ENCODE results near the gene MRTFA.

Gene MRTFA

DNA sequence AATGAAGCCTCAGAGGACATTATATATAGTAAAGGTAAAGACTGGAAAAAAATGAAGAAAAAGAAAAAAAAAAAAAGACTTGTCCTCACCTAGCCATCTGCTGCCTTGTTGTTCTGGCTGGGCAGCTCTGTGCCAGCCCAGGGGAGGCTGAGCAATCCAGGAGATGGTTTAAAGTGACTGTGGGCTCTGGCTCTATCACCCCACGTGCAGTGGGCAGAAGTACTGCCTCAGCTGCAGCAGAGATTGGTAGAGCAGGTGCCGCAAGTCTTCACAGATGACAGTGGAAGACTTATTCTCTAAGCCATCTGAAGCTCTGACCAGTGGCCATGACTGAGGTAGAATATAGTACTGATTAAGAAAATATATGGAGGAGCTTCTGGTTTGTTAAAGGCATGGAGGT is 203.9 kb downstream of the MRTFA start:
- DNase-seq (ENCODE audit: low read depth): no peak
- no peak overlapping the region for H3K4me3 ChIP-seq (ENCODE audit: control insufficient read depth, low read depth, low read length)
- TF ChIP-seq CTCF (IDR thresholded peaks at IDR 0.05; ENCODE audit: control insufficient read depth, insufficient read depth, low read depth, low read length, missing control alignments): no peak

GRCh38 chr22:40432157-40432556 is 204.4 kb downstream of the MRTFA start:
- no peak for DNase-seq (ENCODE audit: low read depth)
- no peak overlapping the region for H3K4me3 ChIP-seq (ENCODE audit: control insufficient read depth, low read depth, low read length)
- no peak for TF ChIP-seq CTCF (IDR thresholded peaks at IDR 0.05; ENCODE audit: control insufficient read depth, insufficient read depth, low read depth, low read length, missing control alignments)

GRCh38 chr22:40430991-40431390 is 205.5 kb downstream of the MRTFA start:
- no peak for TF ChIP-seq CTCF (IDR thresholded peaks at IDR 0.05; ENCODE audit: control insufficient read depth, insufficient read depth, low read depth, low read length, missing control alignments)
- H3K4me3 ChIP-seq (ENCODE audit: control insufficient read depth, low read depth, low read length): no peak overlapping the region
- no peak for DNase-seq (ENCODE audit: low read depth)

DNA sequence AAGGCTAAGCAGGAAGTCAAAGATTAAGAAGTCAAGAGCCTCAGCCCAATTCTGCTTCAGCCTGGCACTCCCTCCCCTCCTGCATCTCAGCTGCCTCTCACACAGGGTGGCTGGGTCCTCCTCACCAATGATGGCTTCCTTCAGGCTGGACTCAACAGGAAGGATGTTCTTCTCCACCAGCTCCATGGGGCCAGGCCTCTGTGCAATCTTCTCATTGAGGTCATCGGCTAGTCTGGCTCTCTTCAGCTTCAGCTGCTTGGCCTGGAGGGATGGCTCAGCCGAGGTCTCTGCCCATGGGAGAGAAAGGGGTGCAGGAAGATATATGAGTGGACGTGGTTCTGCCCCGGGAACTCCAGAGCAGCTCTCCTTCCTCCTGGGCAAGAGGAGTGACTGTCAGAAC is 207.0 kb downstream of the MRTFA start:
- DNase-seq (ENCODE audit: low read depth): no peak
- H3K4me3 ChIP-seq (ENCODE audit: control insufficient read depth, low read depth, low read length): no peak overlapping the region
- TF ChIP-seq CTCF (IDR thresholded peaks at IDR 0.05; ENCODE audit: control insufficient read depth, insufficient read depth, low read depth, low read length, missing control alignments): no peak

- no peak for DNase-seq (ENCODE audit: low read depth)
- no peak for TF ChIP-seq CTCF (IDR thresholded peaks at IDR 0.05; ENCODE audit: control insufficient read depth, insufficient read depth, low read depth, low read length, missing control alignments)
- no peak overlapping the region for H3K4me3 ChIP-seq (ENCODE audit: control insufficient read depth, low read depth, low read length)
Measured at GRCh38 chr22:40428796-40429195, 207.7 kb downstream of the MRTFA start.

- no peak for TF ChIP-seq CTCF (IDR thresholded peaks at IDR 0.05; ENCODE audit: control insufficient read depth, insufficient read depth, low read depth, low read length, missing control alignments)
- DNase-seq (ENCODE audit: low read depth): no peak
Measured at GRCh38 chr22:40426594-40427333, 209.8 kb downstream of the MRTFA start.

More at GRCh38 chr22:40426594-40427333, 209.8 kb downstream of the MRTFA start:
- H3K4me3 ChIP-seq (ENCODE audit: control insufficient read depth, low read depth, low read length): no peak overlapping the region
